SIG-M5 (cell line): Measurements from ENCODE around the gene ANKLE2.
"Not testable (repeated sequence)": the region's sequence is repeated elsewhere in the genome, so short reads cannot be mapped to it uniquely, and the experiment has no call there.

Experiments
- DNase-seq: peaks from one replicate; lab custom pipeline; 2025; lab: John Stamatoyannopoulos, UW

Gene ANKLE2

DNA sequence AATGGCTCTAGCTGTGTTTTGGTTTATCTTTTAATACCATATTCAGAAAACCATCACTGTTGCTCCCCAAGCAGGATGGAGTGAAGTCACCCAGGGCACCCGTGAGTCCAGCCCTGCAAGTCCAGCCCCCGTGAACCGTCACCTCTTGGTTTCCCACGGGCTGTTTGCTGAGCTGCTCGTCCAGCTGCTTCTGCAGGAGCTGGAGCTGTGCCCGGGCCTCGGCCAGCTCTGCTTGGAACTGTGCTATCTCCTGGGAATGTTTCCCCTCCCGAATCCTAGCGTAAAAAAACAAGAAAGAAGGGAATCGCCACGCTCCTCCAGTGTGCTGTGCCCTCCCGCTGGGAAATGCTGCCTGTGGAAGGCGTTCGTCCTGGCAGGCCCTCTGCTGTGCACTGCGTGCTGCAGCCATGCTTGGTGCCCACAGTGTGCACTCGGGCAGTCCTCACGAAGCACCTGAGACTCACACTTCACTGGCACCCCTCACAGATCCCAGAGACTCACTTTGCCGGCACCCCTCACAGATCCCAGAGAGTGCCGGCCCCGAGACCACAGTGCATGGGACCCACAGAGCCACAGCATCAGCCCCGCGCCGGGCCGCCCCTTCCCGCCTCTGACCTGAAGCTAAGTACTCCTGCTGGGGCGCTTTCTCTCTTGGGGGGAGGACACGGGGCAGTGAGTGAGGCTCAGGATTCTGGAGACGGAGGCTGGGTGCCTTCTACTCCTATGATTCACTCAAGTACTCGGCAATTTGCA lies 15.4 kb upstream of the ANKLE2 start:
- DNase-seq, result no peak

DNA sequence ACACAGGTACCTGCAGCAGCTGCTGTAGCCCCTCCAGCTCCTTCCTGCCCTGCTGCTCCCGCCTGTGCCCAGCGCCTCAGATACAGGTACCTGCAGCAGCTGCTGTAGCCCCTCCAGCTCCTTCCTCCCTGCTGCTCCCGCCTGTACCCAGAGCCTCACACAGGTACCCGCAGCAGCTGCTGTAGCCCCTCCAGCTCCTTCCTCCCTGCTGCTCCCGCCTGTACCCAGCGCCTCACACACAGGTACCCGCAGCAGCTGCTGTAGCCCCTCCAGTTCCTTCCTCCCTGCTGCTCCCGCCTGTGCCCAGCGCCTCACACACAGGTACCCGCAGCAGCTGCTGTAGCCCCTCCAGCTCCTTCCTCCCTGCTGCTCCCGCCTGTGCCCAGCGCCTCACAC lies 14.6 kb upstream of the ANKLE2 start:
- DNase-seq, result not testable (repeated sequence)

DNA sequence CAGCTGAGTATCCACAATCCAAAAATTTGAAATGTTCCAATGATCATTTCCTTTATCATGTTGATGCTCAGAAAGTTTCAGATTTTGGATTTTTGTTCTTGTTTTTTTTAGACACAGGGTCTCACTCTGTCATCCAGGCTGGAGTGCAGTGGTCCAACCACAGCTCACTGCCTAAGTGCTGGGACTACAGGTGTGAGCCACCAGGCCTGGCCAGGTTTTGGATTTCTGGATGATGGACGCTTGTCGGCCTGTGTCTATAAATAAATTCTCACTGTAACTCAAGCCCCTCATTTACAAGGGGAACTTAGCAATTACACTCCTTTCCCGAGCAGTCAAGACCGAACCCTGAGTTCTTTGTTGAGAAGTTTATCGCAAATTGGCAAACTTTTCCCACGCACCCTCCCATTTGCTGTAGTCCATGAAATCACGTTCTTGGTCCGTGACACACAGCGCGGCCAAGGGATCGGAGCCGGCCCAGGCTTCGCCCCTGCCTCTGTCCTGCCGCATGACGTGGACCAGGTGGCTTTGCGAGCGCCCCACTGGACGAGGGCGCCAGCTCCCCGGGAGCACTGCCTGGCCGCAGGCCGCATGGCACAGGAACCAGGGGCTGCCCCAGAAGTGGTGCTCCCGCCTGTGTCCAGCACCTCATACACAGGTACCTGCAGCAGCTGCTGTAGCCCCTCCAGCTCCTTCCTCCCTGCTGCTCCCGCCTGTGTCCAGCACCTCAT lies 14.0 kb upstream of the ANKLE2 start:
- DNase-seq, result no peak

DNA sequence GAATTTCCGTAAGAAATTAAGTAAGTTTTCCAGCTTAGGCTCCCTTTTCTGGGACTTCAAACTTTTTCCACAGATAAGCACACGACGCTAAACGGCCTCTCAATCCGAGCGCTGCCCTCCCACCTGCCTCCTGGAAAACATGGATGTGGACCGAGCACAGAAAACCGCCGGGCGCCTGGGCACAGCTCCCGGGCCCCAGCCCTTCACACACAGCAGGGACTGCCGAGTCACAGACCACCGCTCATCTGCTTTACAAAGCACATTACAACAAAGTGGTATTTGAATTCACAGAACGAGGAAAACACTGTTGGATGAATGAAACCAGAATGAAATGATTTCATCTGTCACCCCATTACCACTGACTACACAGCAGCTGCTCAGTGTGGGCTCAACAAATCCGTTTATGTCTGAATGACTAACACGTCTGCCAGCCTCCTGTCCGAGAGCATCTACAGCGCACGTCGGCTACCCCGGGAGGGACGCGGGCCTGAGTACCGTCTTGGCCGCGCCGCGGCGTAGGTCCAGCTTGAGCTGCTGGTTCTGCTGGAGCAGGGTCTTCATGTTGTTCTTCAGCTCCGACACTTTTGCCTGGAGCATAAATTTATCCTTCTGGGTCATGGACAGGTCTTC lies 13.1 kb upstream of the ANKLE2 start:
- no peak for DNase-seq

DNA sequence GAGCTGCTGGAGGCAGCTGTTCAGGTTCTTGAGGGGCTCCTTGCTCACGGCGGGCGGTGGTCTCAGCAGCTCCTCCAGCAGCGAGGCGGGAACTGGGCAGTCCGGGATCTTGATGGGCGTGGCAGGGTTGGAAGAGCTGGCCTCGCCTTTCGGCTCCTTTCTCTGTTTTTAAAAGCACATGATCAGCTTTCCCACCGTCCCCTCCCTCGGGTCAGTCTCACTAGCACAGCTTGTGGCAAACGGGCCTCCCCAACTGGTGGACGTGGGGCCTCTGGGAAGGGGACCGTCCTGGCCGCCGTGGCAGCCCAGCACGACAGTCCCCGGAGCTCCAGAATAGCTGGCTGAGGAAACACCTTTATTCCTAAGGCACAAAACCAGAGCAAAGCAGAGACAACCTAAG lies 12.5 kb upstream of the ANKLE2 start:
- no peak for DNase-seq

DNA sequence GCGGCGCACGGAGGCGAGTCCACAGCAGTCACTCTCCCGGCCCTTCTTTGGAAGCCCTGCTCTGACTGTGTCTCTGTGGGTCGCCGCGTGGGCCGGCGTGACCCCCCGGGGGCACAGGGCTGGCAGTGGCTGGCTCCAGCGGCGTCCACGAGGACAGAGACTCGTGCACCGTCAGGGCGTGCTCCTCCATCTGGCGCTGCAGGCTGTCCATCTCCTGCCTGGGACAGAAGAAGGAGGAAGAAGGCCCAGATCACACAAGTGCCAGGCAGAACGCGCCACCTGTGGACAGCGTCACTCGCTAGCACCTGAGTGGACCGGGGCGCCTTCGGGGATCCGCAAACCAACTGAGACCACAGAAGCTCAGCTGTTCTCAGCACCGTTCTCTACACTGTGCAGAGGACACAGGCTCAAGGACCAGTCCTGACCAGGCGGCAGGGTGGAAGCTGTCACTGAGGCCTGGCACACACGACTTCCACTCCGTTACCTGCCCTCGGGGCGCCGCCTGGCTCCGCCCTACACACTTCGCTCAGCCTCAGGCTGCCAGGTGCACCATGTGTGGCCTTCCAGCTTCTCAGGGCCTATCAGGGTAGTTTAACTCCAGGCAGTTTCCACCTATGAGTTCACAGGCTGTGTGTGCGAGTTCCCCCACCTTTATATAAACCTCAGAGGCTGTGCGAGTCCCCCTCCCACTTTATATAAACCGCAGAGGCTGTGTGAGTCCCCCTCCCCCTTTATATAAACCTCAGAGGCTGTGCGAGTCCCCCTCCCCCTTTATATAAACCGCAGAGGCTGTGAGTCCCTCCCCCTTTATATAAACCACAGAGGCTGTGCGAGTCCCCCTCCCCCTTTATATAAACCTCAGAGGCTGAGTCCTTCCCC lies 11.7 kb upstream of the ANKLE2 start:
- DNase-seq, result no peak

DNA sequence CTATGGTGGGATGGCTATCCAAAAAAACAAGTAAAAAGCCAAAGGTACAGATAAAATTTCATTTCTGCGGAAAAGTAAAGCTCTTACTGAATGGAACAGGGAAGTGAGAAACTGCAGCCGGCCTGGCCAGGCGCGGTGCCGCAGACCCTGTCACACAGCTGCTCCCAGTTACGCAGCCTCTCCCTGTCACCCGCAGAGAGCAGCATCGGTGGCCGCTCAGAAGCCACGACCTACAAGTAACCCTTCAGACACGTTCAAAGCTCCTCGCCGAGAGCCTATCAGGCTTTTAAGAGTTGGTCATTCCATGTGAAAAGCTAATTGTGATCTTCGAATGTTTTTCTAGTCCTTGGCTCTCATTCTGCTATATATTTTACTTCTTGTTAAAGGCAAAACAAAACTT lies 11.0 kb upstream of the ANKLE2 start:
- DNase-seq, result no peak

DNA sequence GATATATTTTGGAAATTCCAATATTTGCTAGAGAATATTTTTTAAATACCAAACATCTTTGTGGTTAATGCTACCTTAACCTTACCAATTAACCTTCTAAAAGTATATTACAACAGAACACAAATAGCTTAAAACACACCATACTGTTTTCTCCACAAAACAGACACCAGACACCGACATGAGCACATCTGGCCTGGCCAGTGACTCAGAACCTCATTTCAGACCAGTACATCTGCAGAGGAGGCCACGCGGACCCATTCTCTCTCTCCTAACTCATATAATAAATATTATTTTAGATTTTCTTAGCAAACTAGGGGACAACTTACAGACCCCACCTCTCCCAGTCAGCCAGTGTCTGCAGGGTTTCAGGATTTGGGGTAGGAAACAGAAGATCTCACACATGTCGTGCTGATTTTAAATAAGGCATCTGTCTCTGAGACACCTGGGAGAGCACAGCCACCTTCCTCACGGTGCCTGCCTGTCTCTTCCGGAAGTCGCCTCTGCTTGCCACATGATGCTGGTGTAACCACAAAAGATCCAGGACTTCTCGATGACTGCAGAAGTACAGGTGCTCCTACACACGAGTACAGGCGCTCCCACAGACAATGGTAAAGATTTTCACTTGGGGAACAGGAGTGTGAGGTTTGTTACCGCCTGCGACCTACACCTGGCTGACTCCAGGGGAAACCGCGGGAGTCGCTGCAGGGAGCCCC lies 9.7 kb upstream of the ANKLE2 start:
- no peak for DNase-seq

DNA sequence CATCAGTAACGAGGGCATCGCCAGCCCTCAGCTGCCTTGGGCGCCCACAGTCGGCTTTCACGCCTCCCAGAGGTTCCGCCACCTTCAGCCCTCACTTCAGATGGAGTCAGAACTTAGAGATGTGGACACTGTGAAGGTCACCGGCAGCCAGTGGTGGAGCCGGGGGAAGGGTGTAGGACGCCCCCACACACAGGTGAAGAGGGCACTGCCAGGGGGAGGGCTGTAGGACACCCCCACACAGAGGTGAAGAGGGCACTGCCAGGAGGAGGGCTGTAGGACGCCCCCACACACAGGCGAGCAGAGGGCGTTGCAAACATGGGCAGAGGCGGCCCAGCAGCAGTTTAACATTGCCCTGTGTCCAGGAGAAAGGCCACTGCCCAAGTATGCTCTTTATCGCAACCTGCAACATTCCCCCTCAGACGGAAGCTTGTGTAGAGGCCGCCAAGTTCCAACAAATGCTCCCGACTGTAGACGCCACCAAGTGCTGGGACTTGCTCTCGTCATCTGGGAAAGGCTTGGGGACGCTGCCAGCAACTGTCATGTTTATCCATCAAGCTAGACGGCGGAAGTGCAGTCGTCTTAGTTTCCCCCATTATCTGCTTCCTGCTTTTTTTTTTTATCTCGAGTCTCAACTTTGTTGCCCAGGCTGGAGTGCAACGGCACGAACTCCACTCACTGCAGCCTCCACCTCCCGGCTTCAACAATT lies 4.9 kb upstream of the ANKLE2 start:
- DNase-seq, result no peak

DNA sequence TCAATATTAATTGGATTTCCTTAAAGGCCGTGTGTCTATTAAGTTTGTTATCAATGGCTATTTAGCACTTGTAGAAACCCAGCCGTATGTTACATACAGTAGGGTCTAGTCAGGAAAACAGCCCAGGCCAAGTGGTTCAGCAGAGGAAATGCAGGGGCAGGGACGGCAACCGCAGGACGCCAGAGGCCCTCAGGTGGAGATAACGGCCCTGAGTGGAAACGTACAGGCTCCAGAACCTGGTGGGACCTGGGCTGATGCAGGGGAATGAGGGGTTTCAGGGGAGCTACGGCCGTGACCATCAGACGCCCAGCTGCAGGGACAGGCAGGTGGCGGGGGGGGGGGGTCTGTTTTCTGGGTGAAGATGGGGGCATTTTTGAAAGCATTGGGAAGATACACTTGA lies 3.7 kb upstream of the ANKLE2 start:
- DNase-seq, result no peak

DNA sequence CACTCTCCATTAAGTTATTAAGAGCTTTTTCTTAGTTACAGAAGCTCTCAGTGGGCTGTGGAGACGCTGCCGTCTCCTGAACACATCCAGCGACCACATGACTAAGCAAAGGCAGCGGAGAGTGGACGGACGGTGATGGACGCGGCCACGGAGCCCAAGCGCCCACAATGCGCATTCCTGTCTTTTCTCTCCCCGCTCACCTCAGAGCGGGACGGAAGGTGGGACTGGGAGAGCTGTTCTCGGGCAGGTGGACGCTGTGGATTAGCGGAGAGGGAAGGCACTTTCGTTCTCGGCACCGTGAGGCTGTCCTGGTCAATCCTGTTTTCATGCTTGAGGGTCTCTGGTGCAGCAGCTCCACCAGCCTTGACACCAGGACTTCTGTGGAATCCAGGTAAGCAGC lies 2.6 kb upstream of the ANKLE2 start:
- DNase-seq, result no peak

DNA sequence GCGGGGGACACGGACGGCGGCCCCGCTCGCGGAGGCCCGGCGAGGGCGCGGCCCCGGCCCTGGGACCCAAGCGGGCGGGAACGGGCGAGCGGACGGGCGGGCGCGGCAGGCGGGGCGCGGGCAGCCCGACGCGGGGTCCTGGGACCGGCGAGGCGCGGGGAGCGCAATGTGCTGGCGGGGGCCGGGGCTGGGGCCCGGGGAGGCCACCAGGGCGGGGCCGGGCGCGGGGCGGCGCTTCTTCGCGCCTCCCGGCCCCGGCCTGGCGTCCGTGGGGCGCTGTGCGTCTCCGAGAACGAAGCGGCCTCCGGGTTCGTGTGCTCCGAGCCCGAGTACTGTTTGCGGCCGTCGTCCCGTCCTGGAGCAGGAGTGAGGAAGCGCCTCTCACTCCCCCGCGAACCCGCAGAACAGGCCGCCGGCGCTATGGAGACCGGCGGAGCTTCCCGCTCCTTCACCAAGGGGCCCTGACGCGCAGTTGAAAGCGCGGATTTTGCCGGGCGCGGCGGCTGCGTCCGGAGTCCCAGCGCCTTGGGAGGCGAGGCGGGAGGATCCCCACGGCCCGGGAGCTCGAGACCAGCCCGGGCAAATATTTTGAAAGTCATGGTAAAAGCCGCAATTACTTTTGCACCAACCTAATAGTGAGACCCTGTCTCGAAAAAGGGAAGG lies 420 bp upstream of the ANKLE2 start:
- DNase-seq, result peak; percentile 67

DNA sequence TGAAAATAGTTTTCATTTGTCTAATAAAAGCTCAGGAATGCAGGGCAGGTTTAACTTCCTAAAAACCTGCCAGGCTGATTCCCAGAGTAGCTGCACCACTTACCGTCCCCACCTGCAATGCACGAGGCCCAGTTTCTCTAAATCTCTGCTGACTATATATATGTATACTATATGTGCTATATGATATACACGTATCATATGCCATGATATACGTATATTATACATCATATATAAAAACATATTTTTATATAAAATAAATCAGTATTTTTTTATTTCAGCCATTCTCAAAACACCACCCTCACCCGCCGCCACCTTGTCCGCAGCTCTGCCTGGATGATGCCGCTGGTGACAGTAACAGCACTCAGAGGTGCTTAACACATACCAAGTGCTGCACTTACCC lies 2.3 kb downstream of the ANKLE2 start:
- no peak for DNase-seq

DNA sequence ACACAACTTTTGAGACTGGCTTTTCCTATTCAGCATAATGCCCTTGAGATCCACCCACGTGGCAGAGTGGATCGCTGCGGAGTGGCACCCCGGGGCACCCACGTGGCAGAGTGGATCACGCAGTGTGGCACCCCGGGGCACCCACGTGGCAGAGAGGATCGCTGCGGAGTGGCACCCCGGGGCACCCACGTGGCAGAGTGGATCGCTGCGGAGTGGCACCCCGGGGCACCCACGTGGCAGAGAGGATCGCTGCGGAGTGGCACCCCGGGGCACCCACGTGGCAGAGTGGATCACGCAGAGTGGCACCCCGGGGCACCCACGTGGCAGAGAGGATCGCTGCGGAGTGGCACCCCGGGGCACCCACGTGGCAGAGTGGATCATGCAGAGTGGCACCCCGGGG lies 2.8 kb downstream of the ANKLE2 start:
- not testable (repeated sequence) for DNase-seq

DNA sequence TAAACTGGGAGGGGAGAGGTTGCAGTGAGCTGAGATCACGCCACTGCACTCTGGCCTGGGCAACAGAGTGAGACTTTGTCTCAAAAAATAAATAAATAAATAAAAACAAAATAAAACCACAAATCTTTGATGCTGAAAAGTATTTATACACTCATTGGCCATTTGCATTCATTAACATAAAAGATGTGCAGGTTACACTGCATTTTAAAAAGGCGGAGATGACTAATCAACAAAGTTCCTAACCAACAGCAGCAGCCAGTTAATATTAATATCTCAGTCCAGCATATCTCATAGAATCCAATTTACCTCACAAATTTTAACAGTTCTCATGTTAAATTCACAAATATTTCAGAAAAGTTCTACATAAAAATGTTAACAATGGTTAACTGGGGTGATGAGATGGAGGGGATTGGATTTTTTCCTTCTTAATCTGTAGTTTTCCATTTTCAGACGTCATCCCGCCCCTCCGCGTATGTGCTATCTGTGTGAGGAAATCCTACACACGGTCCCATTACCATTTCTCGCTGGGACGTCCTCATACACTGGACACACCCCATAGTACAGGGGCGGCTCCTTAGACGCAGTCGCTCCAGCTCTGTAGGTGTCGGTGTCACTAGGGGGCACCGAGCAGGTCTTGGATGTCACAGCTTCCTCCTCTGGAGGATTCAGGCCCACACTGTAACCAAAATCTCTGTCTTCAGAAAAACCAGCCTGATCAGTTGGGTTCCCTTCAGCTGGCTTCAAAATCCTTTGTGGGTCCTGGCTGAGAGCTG lies 7.3 kb downstream of the ANKLE2 start:
- DNase-seq, result no peak

DNA sequence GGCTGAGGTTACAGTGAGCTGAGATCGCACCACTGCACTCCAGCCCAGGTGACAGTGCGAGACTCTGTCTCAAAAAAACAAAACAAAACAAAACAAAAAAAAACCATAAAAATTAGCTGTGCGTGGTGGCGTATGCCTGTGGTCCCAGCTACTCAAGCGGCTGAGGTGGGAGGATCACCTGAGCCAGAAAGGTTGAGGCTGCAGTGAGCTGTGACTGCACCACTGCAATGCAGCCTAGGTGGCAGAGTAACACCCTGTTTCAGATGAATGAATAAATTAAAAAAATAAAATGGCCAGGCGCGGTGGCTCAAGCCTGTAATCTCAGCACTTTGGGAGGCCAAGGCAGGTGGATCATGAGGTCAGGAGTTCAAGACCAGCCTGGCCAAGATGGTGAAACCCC lies 8.0 kb downstream of the ANKLE2 start:
- not testable (repeated sequence) for DNase-seq

DNA sequence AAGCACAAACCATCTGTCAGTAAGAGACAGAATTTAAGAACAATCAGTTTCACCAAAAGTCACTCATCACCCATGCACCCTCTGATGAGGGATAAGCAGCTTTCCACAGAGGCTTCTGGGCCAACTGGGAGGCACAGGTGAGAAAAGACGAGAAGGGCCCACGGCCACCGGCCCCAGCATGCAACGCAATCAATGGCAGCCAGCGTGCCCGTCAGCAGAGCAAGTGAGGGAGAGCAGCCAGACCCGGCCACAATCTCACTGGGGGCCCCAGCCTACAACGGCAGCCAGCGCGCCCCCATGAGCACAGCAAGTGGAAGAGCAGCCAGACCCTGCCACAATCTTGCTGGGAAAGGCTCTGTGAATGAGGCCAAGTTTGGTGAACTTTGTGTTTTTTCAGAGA lies 13.3 kb downstream of the ANKLE2 start:
- DNase-seq, result no peak

DNA sequence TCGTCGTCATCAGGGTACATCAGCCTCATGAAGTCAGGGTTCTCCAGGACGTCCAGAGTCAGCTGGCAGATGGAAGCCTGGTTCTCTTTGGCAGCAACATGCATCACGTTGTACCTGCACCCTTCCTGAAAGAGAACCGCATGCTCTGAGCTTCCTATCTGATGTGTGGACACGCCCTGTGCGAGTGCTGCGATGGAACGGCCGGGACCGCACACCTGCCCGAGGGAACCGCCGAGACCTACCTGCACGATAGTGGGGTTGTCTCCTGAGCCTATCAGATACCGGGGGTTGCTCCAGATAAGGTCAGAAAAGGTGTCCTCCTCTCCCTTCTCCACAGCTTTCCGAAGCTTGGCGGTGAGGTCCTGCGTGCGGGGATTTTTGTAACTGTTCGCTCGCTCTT lies 13.7 kb downstream of the ANKLE2 start:
- no peak for DNase-seq

DNA sequence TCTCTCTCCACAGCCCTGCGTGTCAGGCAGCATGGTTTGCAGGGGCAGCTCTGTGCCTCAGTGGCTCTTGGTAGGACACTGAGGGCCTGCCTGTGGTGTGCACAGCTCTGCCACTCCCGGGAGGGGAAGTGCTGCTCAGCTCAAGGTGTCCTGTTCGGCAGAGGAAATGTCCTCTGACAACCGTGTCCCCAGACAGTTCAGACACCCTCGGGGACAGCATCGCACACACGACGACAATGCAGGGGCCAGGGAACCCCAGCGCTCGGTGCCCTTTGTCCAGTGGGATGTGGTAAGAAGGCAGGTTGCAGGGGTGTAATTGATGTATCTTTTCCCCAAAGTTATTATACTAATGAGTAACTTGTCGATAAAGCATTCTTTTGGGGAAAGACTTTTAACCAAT lies 14.2 kb downstream of the ANKLE2 start:
- DNase-seq, result no peak

DNA sequence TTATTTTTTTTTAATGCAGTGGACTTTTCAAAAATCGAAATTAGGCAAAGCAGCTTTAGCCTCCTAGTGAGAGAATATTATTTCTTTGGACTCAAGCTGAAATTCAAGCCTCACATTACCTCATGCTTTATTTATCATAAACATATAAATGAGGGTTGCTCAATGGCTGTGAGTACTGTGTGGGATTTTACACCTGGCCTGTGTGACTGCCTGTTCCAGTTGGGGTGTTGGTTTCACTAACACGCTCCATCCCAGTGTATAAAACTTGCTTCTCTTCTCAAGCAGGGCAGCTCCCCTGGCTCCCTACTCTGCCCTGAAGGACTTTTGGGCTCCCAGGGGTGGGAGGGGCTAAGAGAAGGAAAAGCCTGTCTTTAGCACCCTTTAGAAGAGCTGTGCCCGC lies 15.0 kb downstream of the ANKLE2 start:
- no peak for DNase-seq
